Activated effector memory CD4-positive, alpha-beta T cell treated with anti-CD3 and anti-CD28 coated beads, Interleukin-2, amount 50 U/mL, for 16 hours (primary cell): ENCODE data around the gene ZNF516.

Source experiments
- DNase-seq: peaks from one replicate; pipeline ENCODE4 v3.0.0-alpha.2; 2020

ZNF516 gene

GRCh38 chr18:76392349-76392748 is 102.7 kb downstream of the ZNF516 start:
- peak; percentile 36 for DNase-seq

GRCh38 chr18:76391746-76392145 is 103.3 kb downstream of the ZNF516 start:
- DNase-seq: peak; percentile 51

- no peak for DNase-seq
These were observed 104.0 kb downstream of the ZNF516 start for GRCh38 chr18:76391038-76391437.

GRCh38 chr18:76390452-76391035 is 104.5 kb downstream of the ZNF516 start:
- DNase-seq: peak; percentile 55

- no peak for DNase-seq
These were observed 105.3 kb downstream of the ZNF516 start for GRCh38 chr18:76389716-76390115.

- peak; percentile 51 for DNase-seq
These were observed 106.1 kb downstream of the ZNF516 start for GRCh38 chr18:76388891-76389423.

GRCh38 chr18:76388261-76388660 is 106.8 kb downstream of the ZNF516 start:
- peak; percentile 51 for DNase-seq

GRCh38 chr18:76387608-76388007 is 107.4 kb downstream of the ZNF516 start:
- no peak for DNase-seq

- DNase-seq: no peak
These were observed 108.2 kb downstream of the ZNF516 start for GRCh38 chr18:76386886-76387285.

- no peak for DNase-seq
These were observed 109.0 kb downstream of the ZNF516 start for GRCh38 chr18:76386071-76386470.

GRCh38 chr18:76385681-76385975 is 109.4 kb downstream of the ZNF516 start:
- DNase-seq: no peak

- no peak for DNase-seq
These were observed 110.0 kb downstream of the ZNF516 start for GRCh38 chr18:76384861-76385680.

GRCh38 chr18:76384114-76384790 is 110.8 kb downstream of the ZNF516 start:
- DNase-seq: no peak

GRCh38 chr18:76383636-76384035 is 111.4 kb downstream of the ZNF516 start:
- no peak for DNase-seq

GRCh38 chr18:76382275-76382674 is 112.8 kb downstream of the ZNF516 start:
- DNase-seq: no peak

GRCh38 chr18:76380791-76381405 is 114.1 kb downstream of the ZNF516 start:
- DNase-seq: no peak

- no peak for DNase-seq
These were observed 114.8 kb downstream of the ZNF516 start for GRCh38 chr18:76380127-76380729.

GRCh38 chr18:76379226-76380126 is 115.6 kb downstream of the ZNF516 start:
- DNase-seq: no peak

- no peak for DNase-seq
These were observed 116.4 kb downstream of the ZNF516 start for GRCh38 chr18:76378526-76379215.

GRCh38 chr18:76377359-76377756 is 117.7 kb downstream of the ZNF516 start:
- no peak for DNase-seq

- DNase-seq: peak; percentile 69
These were observed 118.2 kb downstream of the ZNF516 start for GRCh38 chr18:76376668-76377358.
